ENCODE data around the gene IKZF3.
"Not testable (repeated sequence)": the region's sequence is repeated elsewhere in the genome, so short reads cannot be mapped to it uniquely, and the experiment has no call there.

Gene IKZF3

GRCh38 chr17:39868554-39868942 is 4.4 kb upstream of the IKZF3 start:
- TF ChIP-seq CTCF (conservative IDR thresholded peaks at IDR 0.05; ENCODE audit: low read depth, low read length), result no peak
- no peak for DNase-seq (ENCODE audit: low read depth)
- H3K4me3 ChIP-seq (ENCODE audit: low read length), result no peak overlapping the region

- no peak for TF ChIP-seq CTCF (conservative IDR thresholded peaks at IDR 0.05; ENCODE audit: low read depth, low read length)
- no peak for DNase-seq (ENCODE audit: low read depth)
Measured at GRCh38 chr17:39867880-39868553, 3.9 kb upstream of the IKZF3 start, which contains the start of gene ZPBP2. Gene ZPBP2, plus strand, starts transcription at chr17:39868202. Its CDS starts 153 bp downstream, at chr17:39868355.

GRCh38 chr17:39867084-39867879 is 3.2 kb upstream of the IKZF3 start:
- TF ChIP-seq CTCF (conservative IDR thresholded peaks at IDR 0.05; ENCODE audit: low read depth, low read length), result no peak
- no peak overlapping the region for H3K4me3 ChIP-seq (ENCODE audit: low read length)
- no peak for DNase-seq (ENCODE audit: low read depth)

More at GRCh38 chr17:39867880-39868553, 3.9 kb upstream of the IKZF3 start, which contains the start of gene ZPBP2:
- H3K4me3 ChIP-seq (ENCODE audit: low read length), result no peak within 1 kb of the TSS

- no peak for TF ChIP-seq CTCF (conservative IDR thresholded peaks at IDR 0.05; ENCODE audit: low read depth, low read length)
- H3K4me3 ChIP-seq (ENCODE audit: low read length), result no peak overlapping the region
- no peak for DNase-seq (ENCODE audit: low read depth)
Measured at GRCh38 chr17:39866013-39866730, 2.1 kb upstream of the IKZF3 start.

GRCh38 chr17:39863244-39863917 is 731 bp downstream of the IKZF3 start:
- TF ChIP-seq CTCF (conservative IDR thresholded peaks at IDR 0.05; ENCODE audit: low read depth, low read length), result no peak
- H3K4me3 ChIP-seq (ENCODE audit: low read length), result no peak overlapping the region
- DNase-seq (ENCODE audit: low read depth), result no peak

GRCh38 chr17:39861235-39861634 is 2.9 kb downstream of the IKZF3 start:
- no peak overlapping the region for H3K4me3 ChIP-seq (ENCODE audit: low read length)
- TF ChIP-seq CTCF (conservative IDR thresholded peaks at IDR 0.05; ENCODE audit: low read depth, low read length), result no peak
- no peak for DNase-seq (ENCODE audit: low read depth)

GRCh38 chr17:39855911-39856649 is 8.0 kb downstream of the IKZF3 start:
- not testable (repeated sequence) for H3K4me3 ChIP-seq (ENCODE audit: low read length); DNase-seq (ENCODE audit: low read depth)

All from retinal pigment epithelial cell (primary cell).